Measurements from ENCODE around the gene CBARP.

CBARP gene

GRCh38 chr19:1271528-1272422, 34.0 kb upstream of the CBARP start:
- Histone ChIP-seq H3K4me3 (ENCODE audit: low read length) (no peak overlapping the region), H3K9me3 (ENCODE audit: low read length) (no peaks in the 10 kb centered on the region), H3K36me3 (ENCODE audit: insufficient read depth, low read length) (peaks cover 49% of the 10 kb centered on the region), H3K27me3 (ENCODE audit: insufficient read depth, low read length) (no peaks in the 10 kb centered on the region), H3K4me1 (ENCODE audit: insufficient read depth, low read length) (peaks cover 73% of the 10 kb centered on the region), H2AFZ (ENCODE audit: low read depth, low read length) (no peak overlapping the region)

DNA sequence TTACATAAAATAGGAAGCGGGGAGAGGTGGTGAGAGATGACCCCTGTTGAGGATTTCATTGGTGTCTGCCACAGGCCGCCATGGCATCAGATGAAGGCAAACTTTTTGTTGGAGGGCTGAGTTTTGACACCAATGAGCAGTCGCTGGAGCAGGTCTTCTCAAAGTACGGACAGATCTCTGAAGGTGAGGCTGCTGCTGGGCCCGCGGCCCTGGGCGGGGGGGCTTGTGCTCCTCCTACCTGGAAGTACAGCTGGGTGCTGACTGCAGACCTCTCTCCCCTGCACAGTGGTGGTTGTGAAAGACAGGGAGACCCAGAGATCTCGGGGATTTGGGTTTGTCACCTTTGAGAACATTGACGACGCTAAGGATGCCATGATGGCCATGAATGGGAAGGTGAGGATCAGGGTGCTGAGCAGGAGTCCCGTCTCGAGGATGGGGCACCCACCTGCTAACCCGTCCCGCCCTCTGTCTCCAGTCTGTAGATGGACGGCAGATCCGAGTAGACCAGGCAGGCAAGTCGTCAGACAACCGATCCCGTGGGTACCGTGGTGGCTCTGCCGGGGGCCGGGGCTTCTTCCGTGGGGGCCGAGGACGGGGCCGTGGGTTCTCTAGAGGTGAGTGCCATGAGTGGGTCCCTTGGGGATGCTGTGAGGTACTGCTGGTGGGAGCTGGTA, 33.2 kb upstream of the CBARP start:
- Histone ChIP-seq H3K4me1 (ENCODE audit: insufficient read depth, low read length) (peaks cover 69% of the 10 kb centered on the region), H3K36me3 (ENCODE audit: insufficient read depth, low read length) (peaks cover 49% of the 10 kb centered on the region), H3K4me3 (ENCODE audit: low read length) (peak overlapping the region; percentile 7), H3K27me3 (ENCODE audit: insufficient read depth, low read length) (no peaks in the 10 kb centered on the region), H3K9me3 (ENCODE audit: low read length) (no peaks in the 10 kb centered on the region), H2AFZ (ENCODE audit: low read depth, low read length) (no peak overlapping the region)

GRCh38 chr19:1270213-1270853, 32.5 kb upstream of the CBARP start:
- H3K27me3 ChIP-seq (ENCODE audit: insufficient read depth, low read length), result no peaks in the 10 kb centered on the region
- peaks cover 73% of the 10 kb centered on the region for H3K4me1 ChIP-seq (ENCODE audit: insufficient read depth, low read length)
- H3K4me3 ChIP-seq (ENCODE audit: low read length), result peak overlapping the region; percentile 74
- no peak overlapping the region for H2AFZ ChIP-seq (ENCODE audit: low read depth, low read length)
- H3K36me3 ChIP-seq (ENCODE audit: insufficient read depth, low read length), result peaks cover 49% of the 10 kb centered on the region
- H3K9me3 ChIP-seq (ENCODE audit: low read length), result no peaks in the 10 kb centered on the region

DNA sequence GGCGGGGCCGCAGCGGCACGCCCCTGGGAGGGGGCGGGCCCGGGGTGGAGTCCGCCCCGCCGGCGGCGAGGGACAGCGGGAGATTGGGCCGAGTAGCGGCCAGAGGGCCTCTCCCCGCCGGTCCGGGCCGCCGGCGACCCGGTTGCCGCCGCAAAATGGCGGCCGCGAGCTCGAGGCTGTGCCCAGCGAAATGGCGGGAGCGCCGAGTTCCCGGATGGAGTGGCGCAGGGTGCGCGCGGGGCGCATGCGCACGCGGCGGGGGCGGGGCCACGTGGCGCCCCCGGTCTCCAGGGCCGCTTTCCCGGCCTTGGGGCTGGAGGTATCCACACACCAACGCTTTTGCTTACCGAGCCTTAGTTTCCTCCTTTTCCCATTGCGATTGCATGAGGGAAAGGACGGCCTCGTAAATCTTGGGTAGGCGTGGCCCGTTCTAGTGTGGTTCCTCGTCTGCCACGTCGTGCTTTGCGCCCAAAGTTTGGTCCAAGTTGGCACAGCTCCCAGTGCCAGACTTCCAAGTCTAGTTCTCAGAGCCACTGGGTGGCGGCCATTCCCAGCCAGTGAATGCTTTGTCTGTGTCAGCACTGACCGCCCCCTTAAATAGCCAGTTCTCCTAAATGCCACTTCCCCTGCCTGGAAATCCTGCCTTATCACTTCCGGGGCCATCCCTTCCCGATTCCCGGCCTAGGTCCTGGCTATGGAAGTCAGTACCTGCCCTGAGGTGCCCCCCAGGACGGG, 31.8 kb upstream of the CBARP start:
- H3K27me3 ChIP-seq (ENCODE audit: insufficient read depth, low read length), result no peaks in the 10 kb centered on the region
- no peaks in the 10 kb centered on the region for H3K9me3 ChIP-seq (ENCODE audit: low read length)
- H2AFZ ChIP-seq (ENCODE audit: low read depth, low read length), result no peak overlapping the region
- H3K4me3 ChIP-seq (ENCODE audit: low read length), result peak overlapping the region; percentile 74
- peaks cover 45% of the 10 kb centered on the region for H3K36me3 ChIP-seq (ENCODE audit: insufficient read depth, low read length)
- H3K4me1 ChIP-seq (ENCODE audit: insufficient read depth, low read length), result peaks cover 75% of the 10 kb centered on the region

DNA sequence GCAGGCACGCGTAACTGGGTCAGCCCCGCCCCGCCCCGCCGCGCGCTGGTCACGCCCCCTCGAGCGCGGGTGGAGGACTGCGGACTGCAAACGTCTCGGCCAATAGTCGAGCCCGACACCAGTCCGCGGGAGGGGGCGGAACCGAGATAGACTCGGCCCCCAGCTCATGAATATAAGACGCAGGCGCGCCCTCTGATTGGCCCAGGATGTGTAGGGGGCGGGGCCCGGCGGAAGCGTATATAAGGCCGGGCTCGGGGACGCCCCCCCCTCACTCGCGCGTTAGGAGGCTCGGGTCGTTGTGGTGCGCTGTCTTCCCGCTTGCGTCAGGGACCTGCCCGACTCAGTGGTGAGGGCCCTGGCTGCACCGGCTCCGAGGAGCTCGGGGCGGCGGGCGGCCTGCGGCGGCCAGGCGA, 31.3 kb upstream of the CBARP start, which contains the start of gene CIRBP:
TSS of gene CIRBP (plus strand) at position 268 of the 413 bp plus-strand sequence. CDS start 1,602 bp downstream, outside the sequence.
- peaks cover 78% of the 10 kb centered on the region for H3K4me1 ChIP-seq (ENCODE audit: insufficient read depth, low read length)

GRCh38 chr19:1268226-1269064, 30.6 kb upstream of the CBARP start:
- Histone ChIP-seq H3K4me3 (ENCODE audit: low read length) (peak overlapping the region; percentile 14), H3K36me3 (ENCODE audit: insufficient read depth, low read length) (peaks cover 33% of the 10 kb centered on the region), H3K27me3 (ENCODE audit: insufficient read depth, low read length) (no peaks in the 10 kb centered on the region), H3K4me1 (ENCODE audit: insufficient read depth, low read length) (peaks cover 74% of the 10 kb centered on the region), H3K9me3 (ENCODE audit: low read length) (no peaks in the 10 kb centered on the region), H2AFZ (ENCODE audit: low read depth, low read length) (no peak overlapping the region)

More for the DNA sequence above, 31.3 kb upstream of the CBARP start, which contains the start of gene CIRBP:
- Histone ChIP-seq H3K4me3 (ENCODE audit: low read length) (peak within 1 kb of the TSS; percentile 74), H3K9me3 (ENCODE audit: low read length) (no peaks in the 10 kb centered on the region), H3K27me3 (ENCODE audit: insufficient read depth, low read length) (no peaks in the 10 kb centered on the region), H2AFZ (ENCODE audit: low read depth, low read length) (no peak within 1 kb of the TSS), H3K36me3 (ENCODE audit: insufficient read depth, low read length) (peaks cover 40% of the 10 kb centered on the region)

DNA sequence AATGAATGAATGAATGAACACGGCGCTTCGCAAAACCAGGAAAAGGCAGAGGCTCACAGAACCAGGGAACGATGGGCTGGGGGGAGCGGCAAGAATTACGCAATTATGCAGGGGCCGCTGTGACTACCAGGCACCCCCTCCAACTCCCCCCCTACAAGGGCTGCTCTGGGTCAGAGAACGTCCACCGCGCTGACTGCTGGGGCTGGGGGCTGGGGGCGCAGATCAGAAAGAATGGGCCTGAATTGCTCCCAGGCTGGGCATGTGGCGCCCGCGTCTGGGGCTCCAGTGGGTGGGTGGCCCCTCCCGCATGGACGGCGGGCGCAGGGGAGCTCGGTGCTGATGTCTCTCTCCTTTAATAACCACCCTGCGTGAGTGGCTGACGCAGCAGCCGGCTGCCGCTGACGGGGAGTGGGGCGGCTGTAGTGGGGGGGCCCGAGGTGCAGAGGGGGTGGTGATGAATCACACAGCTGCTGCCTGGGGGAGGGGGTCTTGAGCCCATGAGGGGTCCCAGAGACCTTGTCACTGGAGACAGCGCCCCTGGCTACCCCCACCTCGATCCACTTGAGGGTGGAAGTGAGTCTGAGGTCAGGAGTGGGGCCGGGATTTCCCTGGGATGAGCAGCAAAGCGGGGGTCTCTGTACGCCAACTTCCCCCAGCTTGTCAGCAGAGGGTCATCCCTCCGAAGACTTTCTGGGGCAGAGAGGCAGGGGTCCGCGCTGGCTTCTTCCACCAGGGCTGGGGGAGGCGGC, 29.8 kb upstream of the CBARP start:
- Histone ChIP-seq H3K27me3 (ENCODE audit: insufficient read depth, low read length) (no peaks in the 10 kb centered on the region), H3K9me3 (ENCODE audit: low read length) (no peaks in the 10 kb centered on the region), H3K36me3 (ENCODE audit: insufficient read depth, low read length) (peaks cover 26% of the 10 kb centered on the region), H2AFZ (ENCODE audit: low read depth, low read length) (no peak overlapping the region), H3K4me3 (ENCODE audit: low read length) (peak overlapping the region; percentile 36), H3K4me1 (ENCODE audit: insufficient read depth, low read length) (peaks cover 75% of the 10 kb centered on the region)

DNA sequence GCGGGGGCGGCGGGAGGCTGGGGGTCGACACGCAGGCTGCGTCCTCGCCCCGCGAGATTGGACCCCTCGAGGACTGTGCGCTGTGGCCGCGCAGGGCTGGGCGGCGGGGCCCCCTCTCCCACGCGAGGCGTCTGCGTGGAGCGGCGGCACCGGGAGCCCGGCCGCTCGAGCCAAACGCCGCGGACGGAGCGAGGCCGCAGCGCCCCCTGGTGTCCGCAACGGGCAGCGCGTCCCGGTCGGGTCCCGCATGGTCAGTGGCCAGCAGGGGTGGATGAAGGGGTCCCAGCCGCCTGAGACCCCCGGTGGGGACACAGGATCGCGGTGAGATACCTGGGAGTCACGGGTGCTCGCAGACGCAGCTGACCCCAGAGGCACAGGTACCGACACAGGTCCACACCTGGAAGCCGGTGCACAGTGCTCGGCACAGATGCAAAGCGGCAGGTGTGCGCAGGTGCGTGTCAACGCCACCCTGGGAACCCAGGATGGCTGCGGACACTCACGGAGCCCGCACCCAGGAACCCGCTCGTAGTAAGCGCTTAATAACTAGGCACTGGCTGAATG, 29.2 kb upstream of the CBARP start:
- no peaks in the 10 kb centered on the region for H3K9me3 ChIP-seq (ENCODE audit: low read length)
- peaks cover 79% of the 10 kb centered on the region for H3K4me1 ChIP-seq (ENCODE audit: insufficient read depth, low read length)
- H3K27me3 ChIP-seq (ENCODE audit: insufficient read depth, low read length), result no peaks in the 10 kb centered on the region
- peak overlapping the region; percentile 36 for H3K4me3 ChIP-seq (ENCODE audit: low read length)
- H3K36me3 ChIP-seq (ENCODE audit: insufficient read depth, low read length), result peaks cover 19% of the 10 kb centered on the region
- H2AFZ ChIP-seq (ENCODE audit: low read depth, low read length), result no peak overlapping the region

- H3K27me3 ChIP-seq (ENCODE audit: insufficient read depth, low read length), result no peaks in the 10 kb centered on the region
Observed at GRCh38 chr19:1266129-1266915, 28.5 kb upstream of the CBARP start.

DNA sequence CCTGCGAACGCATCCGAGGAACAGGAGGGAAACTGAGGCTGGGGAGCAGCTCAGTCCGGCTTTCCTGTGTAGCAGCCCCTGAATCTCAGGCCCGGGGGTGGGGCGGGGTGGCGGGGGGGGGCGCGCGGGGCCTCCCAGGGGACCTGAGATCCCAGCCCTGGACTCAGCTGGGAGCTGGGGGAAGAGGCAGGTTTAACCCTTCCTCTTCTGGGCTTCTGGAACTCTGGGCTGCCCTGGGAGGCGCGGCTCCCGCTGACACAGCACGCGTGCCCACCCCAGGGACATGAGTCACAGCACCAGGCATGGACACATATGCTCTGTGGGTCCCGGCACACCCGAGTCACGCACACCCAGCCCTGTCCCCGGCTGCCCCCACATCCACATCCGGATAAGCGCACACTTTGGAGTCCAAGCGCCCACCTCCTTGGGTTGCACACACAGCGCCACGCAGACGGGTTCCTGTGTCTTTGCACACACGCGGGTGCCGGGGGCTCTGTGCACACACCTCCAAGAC, 27.9 kb upstream of the CBARP start:
- peaks cover 6% of the 10 kb centered on the region for H3K36me3 ChIP-seq (ENCODE audit: insufficient read depth, low read length)
- no peaks in the 10 kb centered on the region for H3K27me3 ChIP-seq (ENCODE audit: insufficient read depth, low read length)
- H3K4me1 ChIP-seq (ENCODE audit: insufficient read depth, low read length), result peaks cover 75% of the 10 kb centered on the region
- no peak overlapping the region for H2AFZ ChIP-seq (ENCODE audit: low read depth, low read length)
- peak overlapping the region; percentile 2 for H3K4me3 ChIP-seq (ENCODE audit: low read length)
- no peaks in the 10 kb centered on the region for H3K9me3 ChIP-seq (ENCODE audit: low read length)

More at GRCh38 chr19:1266129-1266915, 28.5 kb upstream of the CBARP start:
- H3K4me3 ChIP-seq (ENCODE audit: low read length), result peak overlapping the region; percentile 36
- no peaks in the 10 kb centered on the region for H3K9me3 ChIP-seq (ENCODE audit: low read length)
- peaks cover 13% of the 10 kb centered on the region for H3K36me3 ChIP-seq (ENCODE audit: insufficient read depth, low read length)
- no peak overlapping the region for H2AFZ ChIP-seq (ENCODE audit: low read depth, low read length)
- peaks cover 79% of the 10 kb centered on the region for H3K4me1 ChIP-seq (ENCODE audit: insufficient read depth, low read length)

All from neuron (in vitro differentiated cells).